ENCODE results near the gene ZEB2. TPM values are rescaled to one million over a fixed set of nuclear protein-coding genes. Genes with fewer than 3 reads are reported as not detected.

ZEB2 gene
- total RNA-seq, 6 donors from 2014 or later = 104 to 237 (median 148) TPM

DNA sequence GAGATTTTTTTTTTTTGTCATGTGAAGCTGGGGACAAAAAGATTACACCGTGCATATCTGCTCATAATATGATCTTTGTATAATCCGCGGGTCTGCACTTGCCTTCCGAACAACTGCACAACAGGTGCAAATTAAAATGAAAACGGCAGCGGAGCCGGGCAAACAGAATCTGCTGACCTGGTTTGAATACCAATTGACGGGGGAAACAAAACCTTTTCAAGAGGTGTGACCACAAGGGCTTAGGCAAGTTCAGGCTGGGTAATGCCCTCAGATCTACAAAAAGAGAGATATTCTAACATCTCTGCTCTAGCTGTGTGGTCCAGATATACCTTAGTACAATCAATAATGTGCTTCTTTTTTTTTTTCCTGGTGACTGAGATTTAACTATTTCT lies 88.5 kb downstream of the ZEB2 start:
- TF ChIP-seq EP300 (IDR thresholded peaks at IDR 0.05) (no peak), POLR2A (IDR thresholded peaks at IDR 0.05) (no peak)
- H3K27ac ChIP-seq = peak overlapping the region; percentile 40 to 70 (median 56)
- H3K4me1 ChIP-seq = peaks cover 24 to 57% (median 36%) of the 10 kb centered on the region in 4 donors
- WGBS, 2 donors = 51% methylated on average over 8 of the region's 8 CpGs
- H3K4me3 ChIP-seq = peak overlapping the region in 2 of 4 donors; percentile 2 to 8
- H3K36me3 ChIP-seq = no peaks in the 10 kb centered on the region
- ATAC-seq (ENCODE audit: low FRiP score in 2 of 2) (no peak), DNase-seq (no peak)
- H3K9me3 ChIP-seq = no peaks in the 10 kb centered on the region
- no peaks in the 10 kb centered on the region for H3K27me3 ChIP-seq

GRCh38 chr2:144430722-144431391 lies 89.1 kb downstream of the ZEB2 start:
- no peaks in the 10 kb centered on the region for H3K36me3 ChIP-seq
- no peak for TF ChIP-seq EP300 (IDR thresholded peaks at IDR 0.05)
- no peak for TF ChIP-seq POLR2A (IDR thresholded peaks at IDR 0.05)
- TF ChIP-seq POLR2AphosphoS5 (IDR thresholded peaks at IDR 0.05) = no peak
- no peaks in the 10 kb centered on the region for H3K27me3 ChIP-seq
- H3K9me3 ChIP-seq = no peaks in the 10 kb centered on the region
- peak overlapping the region; percentile 40 to 70 (median 56) for H3K27ac ChIP-seq
- H3K4me1 ChIP-seq = peaks cover 24 to 60% (median 40%) of the 10 kb centered on the region in 4 donors
- WGBS, 2 donors = 55 to 60% methylated on average over 10 of the region's 10 CpGs
- no peak for DNase-seq
- peak overlapping the region in 2 of 4 donors; percentile 2 to 8 for H3K4me3 ChIP-seq
- ATAC-seq (ENCODE audit: low FRiP score in 2 of 2) = peak in 1 of 2 donors; percentile 80

DNA sequence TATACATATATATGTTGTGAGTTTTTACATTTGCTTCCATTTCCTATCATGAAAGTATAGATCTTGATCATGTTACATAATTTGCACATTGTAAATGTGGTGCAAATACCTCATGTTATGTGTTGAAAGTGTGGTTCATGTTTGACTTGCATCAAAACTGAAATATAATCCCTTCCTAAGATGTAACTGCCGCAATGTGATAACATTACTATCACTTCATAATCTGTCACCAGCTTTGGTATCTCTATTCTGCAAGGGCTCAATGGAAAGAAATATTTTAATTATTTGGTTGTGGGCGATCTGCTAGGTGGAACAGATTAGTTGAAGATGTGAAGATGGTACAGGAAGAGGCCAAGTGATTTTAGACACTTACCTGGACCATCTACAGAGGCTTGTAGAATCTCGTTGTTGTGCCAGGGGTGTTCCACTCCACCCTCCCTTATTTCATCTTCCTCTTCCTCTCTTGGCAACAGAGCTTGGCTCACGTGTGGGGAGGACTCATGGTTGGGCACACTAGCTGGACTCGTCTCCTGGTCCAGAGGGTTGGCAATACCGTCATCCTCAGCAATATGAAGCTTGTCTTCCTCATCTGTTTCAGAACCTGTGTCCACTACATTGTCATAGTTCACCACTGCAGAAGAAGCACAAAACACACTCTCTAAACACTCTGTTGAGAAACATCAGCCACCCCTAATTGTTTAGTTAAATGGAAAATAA lies 90.4 kb downstream of the ZEB2 start:
- 50 to 69% methylated on average over 6 of the region's 6 CpGs for WGBS, 2 donors

GRCh38 chr2:144426981-144427479 lies 92.9 kb downstream of the ZEB2 start:
- peak; percentile 52 to 75 for ATAC-seq (ENCODE audit: low FRiP score in 2 of 2)
- TF ChIP-seq CTCF (IDR thresholded peaks at IDR 0.05) (no peak), POLR2AphosphoS5 (IDR thresholded peaks at IDR 0.05) (peak; percentile 38 to 53), POLR2A (IDR thresholded peaks at IDR 0.05) (no peak), EP300 (IDR thresholded peaks at IDR 0.05) (peak in 1 of 4 donors; percentile 46)
- WGBS, 2 donors = 20 to 24% methylated on average over 4 of the region's 4 CpGs

More for the DNA sequence above, 90.4 kb downstream of the ZEB2 start:
- no peak for DNase-seq
- Histone ChIP-seq H3K27me3 (no peaks in the 10 kb centered on the region), H3K36me3 (no peaks in the 10 kb centered on the region), H3K9me3 (no peaks in the 10 kb centered on the region), H3K4me1 (peaks cover 29 to 68% (median 52%) of the 10 kb centered on the region in 4 donors), H3K4me3 (no peak overlapping the region), H3K27ac (peak overlapping the region; percentile 6 to 70 (median 52))
- TF ChIP-seq POLR2AphosphoS5 (IDR thresholded peaks at IDR 0.05) = no peak
- TF ChIP-seq CTCF (IDR thresholded peaks at IDR 0.05) = no peak
- no peak for TF ChIP-seq EP300 (IDR thresholded peaks at IDR 0.05)
- no peak for TF ChIP-seq POLR2A (IDR thresholded peaks at IDR 0.05)
- peak in 1 of 2 donors; percentile 16 for ATAC-seq (ENCODE audit: low FRiP score in 2 of 2)

GRCh38 chr2:144426355-144426754 lies 93.6 kb downstream of the ZEB2 start:
- no peak for DNase-seq
- no peak overlapping the region for H3K4me3 ChIP-seq
- TF ChIP-seq POLR2AphosphoS5 (IDR thresholded peaks at IDR 0.05) (no peak), EP300 (IDR thresholded peaks at IDR 0.05) (peak in 1 of 4 donors; percentile 3), CTCF (IDR thresholded peaks at IDR 0.05) (no peak), POLR2A (IDR thresholded peaks at IDR 0.05) (no peak)
- no peaks in the 10 kb centered on the region for H3K27me3 ChIP-seq
- ATAC-seq (ENCODE audit: low FRiP score in 2 of 2) = peak in 1 of 2 donors; percentile 47
- H3K4me1 ChIP-seq = peaks cover 25 to 54% (median 41%) of the 10 kb centered on the region in 4 donors
- H3K27ac ChIP-seq = peak overlapping the region; percentile 42 to 77 (median 59)
- no peaks in the 10 kb centered on the region for H3K9me3 ChIP-seq
- H3K36me3 ChIP-seq = peaks cover 0 to 2% (median 0%) of the 10 kb centered on the region in 4 donors
- 52 to 71% methylated on average over 1 of the region's 1 CpG for WGBS, 2 donors

More at GRCh38 chr2:144426981-144427479, 92.9 kb downstream of the ZEB2 start:
- Histone ChIP-seq H3K27me3 (no peaks in the 10 kb centered on the region), H3K36me3 (peaks cover 0 to 2% (median 0%) of the 10 kb centered on the region in 4 donors), H3K27ac (peak overlapping the region; percentile 42 to 77 (median 59)), H3K4me3 (no peak overlapping the region), H3K4me1 (peaks cover 25 to 59% (median 46%) of the 10 kb centered on the region in 4 donors), H3K9me3 (no peaks in the 10 kb centered on the region)
- no peak for DNase-seq
